ENCODE results near the gene C4orf50. TPM values are rescaled to one million over a fixed set of nuclear protein-coding genes. Genes with fewer than 3 reads are reported as not detected.

Gene C4orf50
- total RNA-seq, 1 donor from 2014 or later: not detected

DNA sequence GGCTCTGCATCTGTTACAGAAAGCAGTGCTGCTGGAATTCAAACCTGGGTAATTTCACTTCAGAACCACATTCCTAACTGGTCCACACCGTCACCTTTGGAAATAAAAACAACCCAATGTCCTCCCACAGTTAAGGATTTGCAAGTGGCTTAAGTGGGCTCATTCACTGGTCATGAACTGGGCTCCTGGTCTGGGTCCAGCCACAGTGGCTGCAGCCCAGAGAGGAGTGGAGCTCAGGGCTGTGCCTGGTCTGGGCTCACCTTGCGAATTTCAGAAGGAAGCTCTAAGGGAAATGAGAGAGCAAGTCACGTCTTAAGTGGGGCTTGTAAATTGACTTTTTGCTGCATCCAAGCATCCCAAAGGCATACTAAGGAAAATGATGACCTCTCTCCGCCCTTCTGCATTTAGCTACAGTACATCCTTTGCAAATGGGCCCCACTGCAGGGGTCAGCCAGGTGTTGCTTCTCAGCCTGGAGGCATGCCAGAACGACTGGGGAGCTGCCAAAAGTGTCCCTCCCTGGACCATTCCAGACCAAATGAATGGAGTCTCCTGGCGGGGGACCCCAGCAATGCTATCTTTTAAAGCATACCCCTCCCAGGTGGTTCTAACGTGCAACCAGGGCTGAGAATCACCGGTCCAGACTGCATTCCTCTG lies 99.8 kb downstream of the C4orf50 start:
- no peaks in the 10 kb centered on the region for H3K4me1 ChIP-seq
- no peaks in the 10 kb centered on the region for H3K36me3 ChIP-seq
- no peak overlapping the region for H3K4me3 ChIP-seq
- H3K27me3 ChIP-seq (ENCODE audit: low read depth): peaks cover 82% of the 10 kb centered on the region
- no peak overlapping the region for H3K27ac ChIP-seq (replicated peaks)
- no peak for DNase-seq
- intact Hi-C loops (cut with micrococcal nuclease): no loop called here
- TF ChIP-seq, protein P1, sequence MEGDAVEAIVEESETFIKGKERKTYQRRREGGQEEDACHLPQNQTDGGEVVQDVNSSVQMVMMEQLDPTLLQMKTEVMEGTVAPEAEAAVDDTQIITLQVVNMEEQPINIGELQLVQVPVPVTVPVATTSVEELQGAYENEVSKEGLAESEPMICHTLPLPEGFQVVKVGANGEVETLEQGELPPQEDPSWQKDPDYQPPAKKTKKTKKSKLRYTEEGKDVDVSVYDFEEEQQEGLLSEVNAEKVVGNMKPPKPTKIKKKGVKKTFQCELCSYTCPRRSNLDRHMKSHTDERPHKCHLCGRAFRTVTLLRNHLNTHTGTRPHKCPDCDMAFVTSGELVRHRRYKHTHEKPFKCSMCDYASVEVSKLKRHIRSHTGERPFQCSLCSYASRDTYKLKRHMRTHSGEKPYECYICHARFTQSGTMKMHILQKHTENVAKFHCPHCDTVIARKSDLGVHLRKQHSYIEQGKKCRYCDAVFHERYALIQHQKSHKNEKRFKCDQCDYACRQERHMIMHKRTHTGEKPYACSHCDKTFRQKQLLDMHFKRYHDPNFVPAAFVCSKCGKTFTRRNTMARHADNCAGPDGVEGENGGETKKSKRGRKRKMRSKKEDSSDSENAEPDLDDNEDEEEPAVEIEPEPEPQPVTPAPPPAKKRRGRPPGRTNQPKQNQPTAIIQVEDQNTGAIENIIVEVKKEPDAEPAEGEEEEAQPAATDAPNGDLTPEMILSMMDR (IDR thresholded peaks at IDR 0.05; ENCODE audit: borderline replicate concordance): no peak
- H3K9me3 ChIP-seq (replicated peaks): no peaks in the 10 kb centered on the region

DNA sequence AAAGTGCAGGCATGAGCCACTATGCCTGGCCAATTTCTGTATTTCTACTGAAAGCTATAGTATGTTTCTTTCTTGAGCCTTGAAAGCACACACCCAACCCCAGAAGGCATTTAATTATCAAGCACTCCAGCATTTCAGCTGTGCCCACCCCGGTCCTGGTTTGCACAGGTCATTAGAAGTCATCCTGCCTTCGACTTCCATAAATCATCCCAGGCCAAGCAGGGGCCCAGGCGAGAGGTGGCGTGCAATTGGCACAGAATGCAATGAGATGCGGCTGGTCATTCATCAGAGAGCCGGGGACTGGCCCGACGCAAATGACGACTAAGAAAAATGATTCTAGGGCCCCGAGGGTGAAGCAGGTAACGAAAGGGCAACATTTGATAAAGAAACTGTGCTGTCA lies 100.6 kb downstream of the C4orf50 start:
- H3K4me3 ChIP-seq: no peak overlapping the region
- intact Hi-C loops (cut with micrococcal nuclease): no loop called here
- peaks cover 2% of the 10 kb centered on the region for H3K9me3 ChIP-seq (replicated peaks)
- no peaks in the 10 kb centered on the region for H3K4me1 ChIP-seq
- peaks cover 74% of the 10 kb centered on the region for H3K27me3 ChIP-seq (ENCODE audit: low read depth)
- no peaks in the 10 kb centered on the region for H3K36me3 ChIP-seq
- no peak overlapping the region for H3K27ac ChIP-seq (replicated peaks)
- no peak for DNase-seq
- TF ChIP-seq, protein P1 (IDR thresholded peaks at IDR 0.05; ENCODE audit: borderline replicate concordance): no peak

DNA sequence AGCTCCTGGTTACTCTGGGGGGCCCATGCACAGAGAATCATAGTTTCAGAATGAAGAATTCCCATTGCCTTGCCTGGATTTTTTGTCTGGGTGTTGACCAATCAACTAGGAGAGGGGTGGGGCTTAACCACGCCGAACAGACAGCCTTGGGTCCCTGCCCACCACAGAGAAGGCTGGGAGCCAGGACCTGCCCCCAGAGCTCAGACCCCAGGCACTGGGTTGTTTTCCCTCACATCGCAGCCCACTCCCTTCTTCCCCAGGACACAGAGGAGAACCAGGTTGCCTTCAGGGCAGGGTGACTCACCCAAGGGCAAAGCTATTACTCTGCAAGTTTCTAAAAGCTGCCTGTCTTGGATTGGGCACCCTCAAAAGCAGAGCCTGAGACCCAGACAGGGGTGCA lies 102.0 kb downstream of the C4orf50 start:
- no peaks in the 10 kb centered on the region for H3K4me1 ChIP-seq
- no peak overlapping the region for H3K27ac ChIP-seq (replicated peaks)
- intact Hi-C loops (cut with micrococcal nuclease): no loop called here
- H3K9me3 ChIP-seq (replicated peaks): peaks cover 7% of the 10 kb centered on the region
- no peak for DNase-seq
- no peak overlapping the region for H3K4me3 ChIP-seq
- H3K27me3 ChIP-seq (ENCODE audit: low read depth): peaks cover 59% of the 10 kb centered on the region
- no peaks in the 10 kb centered on the region for H3K36me3 ChIP-seq
- TF ChIP-seq, protein P1 (IDR thresholded peaks at IDR 0.05; ENCODE audit: borderline replicate concordance): no peak

DNA sequence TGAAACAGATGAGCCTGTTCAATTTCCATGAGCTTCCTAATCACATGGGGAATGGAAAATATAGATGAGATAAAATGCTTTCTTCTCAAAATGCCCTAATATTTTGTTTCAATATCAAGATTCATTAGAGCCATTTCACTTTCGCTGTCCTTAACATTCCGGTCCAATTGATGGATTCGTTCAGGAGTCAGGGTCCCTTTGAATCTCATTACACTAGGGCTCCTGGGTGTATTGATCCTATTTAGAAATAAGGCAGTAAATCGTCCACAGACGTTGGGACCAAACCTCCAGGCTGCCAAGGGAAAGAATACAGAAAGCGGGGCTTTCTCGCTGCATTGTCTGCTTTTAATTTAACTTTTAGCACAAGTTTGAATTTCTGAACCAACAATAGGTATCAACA lies 104.8 kb downstream of the C4orf50 start:
- no peaks in the 10 kb centered on the region for H3K36me3 ChIP-seq
- intact Hi-C loops (cut with micrococcal nuclease): no loop called here
- DNase-seq: no peak
- peaks cover 25% of the 10 kb centered on the region for H3K9me3 ChIP-seq (replicated peaks)
- TF ChIP-seq, protein P1 (IDR thresholded peaks at IDR 0.05; ENCODE audit: borderline replicate concordance): no peak
- H3K4me1 ChIP-seq: no peaks in the 10 kb centered on the region
- H3K4me3 ChIP-seq: no peak overlapping the region
- no peak overlapping the region for H3K27ac ChIP-seq (replicated peaks)
- H3K27me3 ChIP-seq (ENCODE audit: low read depth): peaks cover 38% of the 10 kb centered on the region

DNA sequence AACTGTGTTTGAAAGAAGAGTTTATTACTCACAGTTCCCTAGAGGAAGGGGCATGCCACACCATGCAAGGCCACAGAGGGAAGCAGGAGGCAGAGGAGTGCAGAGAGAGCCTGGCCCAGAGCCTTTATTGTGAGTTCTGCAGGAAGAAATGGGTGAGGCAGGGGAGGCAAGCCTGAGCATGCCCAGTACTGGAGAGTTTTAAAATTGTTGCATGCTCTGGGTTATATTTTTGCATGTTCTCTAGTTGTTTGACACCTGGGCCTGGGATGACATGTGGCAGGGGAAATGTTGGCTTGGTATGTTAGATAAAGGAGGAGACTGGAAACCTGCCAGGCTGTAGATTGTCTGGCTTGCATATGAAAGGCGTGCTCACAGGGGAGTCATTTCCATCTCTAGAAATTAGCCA lies 105.6 kb downstream of the C4orf50 start:
- Histone ChIP-seq H3K36me3 (no peaks in the 10 kb centered on the region), H3K4me1 (no peaks in the 10 kb centered on the region), H3K27me3 (ENCODE audit: low read depth) (peaks cover 37% of the 10 kb centered on the region), H3K27ac (replicated peaks) (no peak overlapping the region), H3K4me3 (no peak overlapping the region), H3K9me3 (replicated peaks) (peaks cover 34% of the 10 kb centered on the region)
- TF ChIP-seq, protein P1 (IDR thresholded peaks at IDR 0.05; ENCODE audit: borderline replicate concordance): no peak
- DNase-seq: no peak
- intact Hi-C loops (cut with micrococcal nuclease): no loop called here

Data from left ventricle myocardium inferior (tissue), 1 donor.